Testis (tissue), 2 donors: ENCODE measurements around the gene SYNPO2L.

Experiments
- CTCF ChIP-seq, 3 experiments: fragments of 450-650 bp in 2 of 3; fragments of 200-600 bp in 1 of 3; sonication (generic) in 1 of 3; IDR thresholded peaks; one replicate each; pipeline ENCODE4 v1.5.1; 2016 to 2019; ENCODE audit warnings: antibody characterized with exemption in 3 of 3, mild to moderate bottlenecking in 2 of 3, moderate library complexity in 1 of 3
- POLR2A ChIP-seq: fragments of 450-650 bp; IDR thresholded peaks from one replicate; pipeline ENCODE4 v1.6.1; 2017; ENCODE audit warnings: antibody characterized with exemption, mild to moderate bottlenecking, moderate library complexity

- no peak for TF ChIP-seq CTCF (IDR thresholded peaks at IDR 0.05)
- no peak for TF ChIP-seq POLR2A
Measured at GRCh38 chr10:73635781-73636180, 20.0 kb downstream of the SYNPO2L start.
